GM19372 (cell line): ENCODE results near the gene CEP164.

Experiments used
- ATAC-seq: cut with Tn5 transposase; IDR thresholded peaks from one replicate; pipeline ENCODE4 v1.9.1; 2021; ENCODE audit warnings: mild to moderate bottlenecking, low read depth, moderate library complexity; ENCODE audit not compliant: unreplicated experiment

Gene CEP164

GRCh38 chr11:117327567-117328374, at the start of gene CEP164:
Gene CEP164 (plus strand): TSS chr11:117327854. CDS start chr11:117338587, 10,733 bp downstream.
- ATAC-seq = peak; percentile 93

- ATAC-seq = no peak
These were observed 49.3 kb upstream of the CEP164 start for GRCh38 chr11:117278347-117278746.

GRCh38 chr11:117279711-117280376, 47.8 kb upstream of the CEP164 start:
- no peak for ATAC-seq

- ATAC-seq = no peak
These were observed 46.5 kb upstream of the CEP164 start for GRCh38 chr11:117281159-117281558.

GRCh38 chr11:117281869-117282268, 45.8 kb upstream of the CEP164 start:
- no peak for ATAC-seq

GRCh38 chr11:117282956-117283355, 44.7 kb upstream of the CEP164 start:
- ATAC-seq = no peak

- no peak for ATAC-seq
These were observed 43.6 kb upstream of the CEP164 start for GRCh38 chr11:117284053-117284452.

- ATAC-seq = no peak
These were observed 41.1 kb upstream of the CEP164 start for GRCh38 chr11:117286588-117286987.

- no peak for ATAC-seq
These were observed 40.0 kb upstream of the CEP164 start for GRCh38 chr11:117287668-117288067.

GRCh38 chr11:117289795-117290194, 37.9 kb upstream of the CEP164 start:
- no peak for ATAC-seq

GRCh38 chr11:117290809-117291396, 36.8 kb upstream of the CEP164 start, which contains the start of gene BACE1-AS:
Gene BACE1-AS (plus strand): TSS chr11:117291346.
- ATAC-seq = no peak

GRCh38 chr11:117292616-117293015, 35.0 kb upstream of the CEP164 start:
- ATAC-seq = no peak

GRCh38 chr11:117295438-117296137, 32.1 kb upstream of the CEP164 start:
- no peak for ATAC-seq

- ATAC-seq = no peak
These were observed 30.8 kb upstream of the CEP164 start for GRCh38 chr11:117296881-117297280.

- no peak for ATAC-seq
These were observed 29.5 kb upstream of the CEP164 start for GRCh38 chr11:117298195-117298594.

GRCh38 chr11:117299351-117300282, 28.0 kb upstream of the CEP164 start:
- ATAC-seq = no peak

- no peak for ATAC-seq
These were observed 27.4 kb upstream of the CEP164 start for GRCh38 chr11:117300283-117300663.

- ATAC-seq = no peak
These were observed 26.9 kb upstream of the CEP164 start for GRCh38 chr11:117300773-117301172.

GRCh38 chr11:117302228-117302627, 25.4 kb upstream of the CEP164 start:
- ATAC-seq = no peak

GRCh38 chr11:117303101-117303500, 24.6 kb upstream of the CEP164 start:
- no peak for ATAC-seq
